HG02938 (cell line): Measurements from ENCODE around the gene TMF1.

Experiments
- ATAC-seq: cut with Tn5 transposase; IDR thresholded peaks from one replicate; pipeline ENCODE4 v1.9.1; 2021; ENCODE audit warnings: mild to moderate bottlenecking, moderate library complexity; ENCODE audit not compliant: unreplicated experiment

Gene TMF1

DNA sequence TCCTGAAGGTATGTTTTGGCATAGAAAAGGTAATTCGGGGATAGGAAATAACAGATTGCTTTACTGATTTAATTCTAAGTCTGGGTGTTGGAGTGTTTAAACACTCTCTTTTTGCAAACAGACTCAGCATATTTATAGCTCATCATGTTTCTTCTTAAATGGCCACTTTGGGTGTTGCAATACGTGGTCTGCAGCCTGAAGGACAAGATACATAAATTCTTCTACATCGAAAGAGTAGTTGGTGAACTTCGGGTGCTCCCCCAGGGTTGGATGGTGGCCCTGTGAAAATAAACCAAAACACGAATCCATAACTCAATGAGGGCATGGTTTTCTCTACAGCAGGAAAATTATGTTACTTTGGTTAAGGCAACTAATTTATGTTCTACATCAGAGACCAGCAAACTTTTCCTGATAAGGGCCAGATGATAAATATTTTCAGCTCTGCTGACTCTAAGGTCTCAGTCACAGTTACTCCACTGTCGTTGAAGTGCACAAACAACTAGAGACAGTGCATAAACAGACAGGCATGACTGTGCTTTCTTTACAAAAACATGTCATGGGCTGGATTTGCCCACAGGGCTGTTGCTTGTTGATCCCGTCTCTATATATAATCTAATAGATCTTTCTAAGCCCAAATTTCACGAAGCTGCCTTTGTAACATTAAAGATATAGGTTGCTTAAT is 74.5 kb downstream of the TMF1 start:
- no peak for ATAC-seq

GRCh38 chr3:68974711-68975110 is 77.4 kb downstream of the TMF1 start:
- no peak for ATAC-seq

DNA sequence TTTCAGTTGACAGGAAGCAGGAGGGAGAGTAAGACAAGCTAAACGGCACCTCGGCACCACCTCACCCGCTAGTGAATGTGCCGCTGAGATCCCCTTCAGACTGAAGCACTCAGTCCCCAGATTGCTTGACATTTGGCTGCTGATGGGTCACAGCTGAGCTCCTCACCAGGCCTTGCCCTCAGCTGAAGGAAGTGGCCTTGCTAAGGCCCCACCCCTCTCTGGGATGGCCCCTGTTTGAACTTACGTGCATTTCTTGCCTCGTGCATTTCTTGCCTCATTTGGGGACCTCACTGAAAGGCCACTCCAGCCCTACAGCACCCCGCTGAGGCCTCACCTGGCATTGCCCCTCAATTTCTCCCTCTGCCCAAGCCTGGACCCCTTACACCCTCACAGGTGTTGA is 78.5 kb downstream of the TMF1 start:
- no peak for ATAC-seq

GRCh38 chr3:68972358-68972979 is 79.7 kb downstream of the TMF1 start:
- ATAC-seq = no peak
